A673 (cell line): ENCODE results near the gene SLC16A12. TPM values are rescaled to one million over a fixed set of nuclear protein-coding genes. Genes with fewer than 3 reads are reported as not detected.

Experiments used
- BruUV-seq: library from RNA; stranded (reverse); fragments of 400-500 nt; replicated peaks from 2 replicates; lab custom pipeline; 2021; lab: Mats Ljungman, UMichigan
- CTCF ChIA-PET: fragments of 300-600 bp; sonication (Branson Sonifier 250); formaldehyde crosslinking; loops from one replicate; lab custom pipeline; 2022; ENCODE audit warnings: antibody characterized with exemption; lab: Charles Lee
- POLR2A ChIA-PET: fragments of 300-600 bp; sonication (Branson Sonifier 250); formaldehyde crosslinking; loops from one replicate; lab custom pipeline; 2022; ENCODE audit warnings: antibody characterized with exemption; ENCODE audit not compliant: low non-redundant PET; lab: Charles Lee
- DNase-seq: peaks from one replicate; pipeline ENCODE4 v3.0.0-alpha.2; 2015; ENCODE audit warnings: low spot score
- H3K27ac ChIP-seq: fragments of 200-600 bp; sonication (generic); 2 replicates; pipeline ENCODE4 v1.5.1; 2016; ENCODE audit warnings: mixed run types, low read depth, mild to moderate bottlenecking, mixed read lengths, antibody characterized with exemption, low read length; ENCODE audit not compliant: poor library complexity, severe bottlenecking
- H3K27me3 ChIP-seq: fragments of 200-600 bp; sonication (generic); replicated peaks from 2 replicates; pipeline ENCODE4 v1.6.1; 2017; ENCODE audit warnings: mixed run types, low read depth, mild to moderate bottlenecking, mixed read lengths, antibody characterized with exemption, low read length; ENCODE audit not compliant: insufficient read depth, poor library complexity
- H3K36me3 ChIP-seq: fragments of 200-600 bp; sonication (generic); 2 replicates; pipeline ENCODE4 v1.6.1; 2016; ENCODE audit warnings: mixed run types, mild to moderate bottlenecking, mixed read lengths, antibody characterized with exemption, low read length; ENCODE audit not compliant: insufficient read depth, poor library complexity, severe bottlenecking
- H3K4me1 ChIP-seq: fragments of 200-600 bp; sonication (generic); 2 replicates; pipeline ENCODE4 v1.6.1; 2017; ENCODE audit warnings: mixed run types, mild to moderate bottlenecking, mixed read lengths, antibody characterized with exemption, low read length; ENCODE audit not compliant: insufficient read depth, poor library complexity, severe bottlenecking
- H3K4me3 ChIP-seq: fragments of 200-600 bp; sonication (generic); 2 replicates; pipeline ENCODE4 v1.5.1; 2016; ENCODE audit warnings: low read depth, mixed run types, mild to moderate bottlenecking, mixed read lengths, low read length; ENCODE audit not compliant: poor library complexity, severe bottlenecking
- H3K9me3 ChIP-seq: fragments of 200-600 bp; sonication (generic); 2 replicates; pipeline ENCODE4 v1.6.1; 2016; ENCODE audit warnings: mixed run types, low read depth, mild to moderate bottlenecking, mixed read lengths, antibody characterized with exemption, low read length; ENCODE audit not compliant: poor library complexity, severe bottlenecking
- EZH2 ChIP-seq: fragments of 200-600 bp; sonication (generic); IDR thresholded peaks from 2 replicates; pipeline ENCODE4 v1.6.1; 2017; ENCODE audit warnings: borderline replicate concordance, low read depth, mild to moderate bottlenecking, mixed read lengths, antibody characterized with exemption, low read length; ENCODE audit not compliant: poor library complexity, severe bottlenecking
- intact Hi-C: fragments of 100-400 bp; cut with micrococcal nuclease; formaldehyde crosslinking; loops from one replicate; pipeline ENCODE4 v1.10.0; 2022; ENCODE audit not compliant: unreplicated experiment
- total RNA-seq: library from RNA; stranded (reverse); gene quantifications from 2 replicates; pipeline ENCODE4 v1.2.3, GENCODE V29; 2021
- TF ChIP-seq, protein P1 (sequence below): fragments of 300-800, 200-600 bp; sonication (generic); conservative IDR thresholded peaks from 2 replicates; pipeline ENCODE4 v1.5.1; 2017; ENCODE audit warnings: low read depth, mild to moderate bottlenecking, antibody characterized with exemption, low read length, moderate library complexity, mixed read lengths

SLC16A12 gene
- total RNA-seq, 1 experiment from 2014 or later: 0.54 TPM

DNA sequence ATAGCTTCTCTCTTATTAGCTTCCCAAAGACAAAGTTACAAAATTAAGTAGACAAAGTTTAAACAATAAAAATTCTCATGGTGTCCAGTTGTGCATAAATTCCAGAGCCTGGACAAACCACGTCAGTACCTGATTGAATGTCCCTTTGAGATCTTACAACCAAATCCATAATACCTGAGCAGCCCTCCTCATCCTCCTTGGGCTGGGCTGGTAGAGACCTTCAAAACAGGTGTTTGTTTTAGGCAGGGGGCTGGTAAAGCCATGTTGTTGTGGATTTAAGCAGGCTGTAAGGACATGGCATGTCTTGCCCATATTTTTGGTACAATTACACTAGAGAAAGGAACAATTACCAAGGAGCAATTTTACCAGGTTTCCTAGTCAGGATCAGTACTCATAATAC is 118.9 kb downstream of the SLC16A12 start:
- H3K9me3 ChIP-seq: peaks cover 3% of the 10 kb centered on the region
- H3K36me3 ChIP-seq: no peaks in the 10 kb centered on the region
- no peak overlapping the region for H3K27ac ChIP-seq
- TF ChIP-seq, protein P1, sequence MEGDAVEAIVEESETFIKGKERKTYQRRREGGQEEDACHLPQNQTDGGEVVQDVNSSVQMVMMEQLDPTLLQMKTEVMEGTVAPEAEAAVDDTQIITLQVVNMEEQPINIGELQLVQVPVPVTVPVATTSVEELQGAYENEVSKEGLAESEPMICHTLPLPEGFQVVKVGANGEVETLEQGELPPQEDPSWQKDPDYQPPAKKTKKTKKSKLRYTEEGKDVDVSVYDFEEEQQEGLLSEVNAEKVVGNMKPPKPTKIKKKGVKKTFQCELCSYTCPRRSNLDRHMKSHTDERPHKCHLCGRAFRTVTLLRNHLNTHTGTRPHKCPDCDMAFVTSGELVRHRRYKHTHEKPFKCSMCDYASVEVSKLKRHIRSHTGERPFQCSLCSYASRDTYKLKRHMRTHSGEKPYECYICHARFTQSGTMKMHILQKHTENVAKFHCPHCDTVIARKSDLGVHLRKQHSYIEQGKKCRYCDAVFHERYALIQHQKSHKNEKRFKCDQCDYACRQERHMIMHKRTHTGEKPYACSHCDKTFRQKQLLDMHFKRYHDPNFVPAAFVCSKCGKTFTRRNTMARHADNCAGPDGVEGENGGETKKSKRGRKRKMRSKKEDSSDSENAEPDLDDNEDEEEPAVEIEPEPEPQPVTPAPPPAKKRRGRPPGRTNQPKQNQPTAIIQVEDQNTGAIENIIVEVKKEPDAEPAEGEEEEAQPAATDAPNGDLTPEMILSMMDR: no peak
- TF ChIP-seq EZH2: no peak
- POLR2A ChIA-PET: no interaction called here
- H3K4me3 ChIP-seq: no peak overlapping the region
- no peaks in the 10 kb centered on the region for H3K27me3 ChIP-seq
- CTCF ChIA-PET: no interaction called here
- BruUV-seq: no TSS peak
- intact Hi-C loops: no loop called here
- DNase-seq: no peak
- peaks cover 20% of the 10 kb centered on the region for H3K4me1 ChIP-seq

DNA sequence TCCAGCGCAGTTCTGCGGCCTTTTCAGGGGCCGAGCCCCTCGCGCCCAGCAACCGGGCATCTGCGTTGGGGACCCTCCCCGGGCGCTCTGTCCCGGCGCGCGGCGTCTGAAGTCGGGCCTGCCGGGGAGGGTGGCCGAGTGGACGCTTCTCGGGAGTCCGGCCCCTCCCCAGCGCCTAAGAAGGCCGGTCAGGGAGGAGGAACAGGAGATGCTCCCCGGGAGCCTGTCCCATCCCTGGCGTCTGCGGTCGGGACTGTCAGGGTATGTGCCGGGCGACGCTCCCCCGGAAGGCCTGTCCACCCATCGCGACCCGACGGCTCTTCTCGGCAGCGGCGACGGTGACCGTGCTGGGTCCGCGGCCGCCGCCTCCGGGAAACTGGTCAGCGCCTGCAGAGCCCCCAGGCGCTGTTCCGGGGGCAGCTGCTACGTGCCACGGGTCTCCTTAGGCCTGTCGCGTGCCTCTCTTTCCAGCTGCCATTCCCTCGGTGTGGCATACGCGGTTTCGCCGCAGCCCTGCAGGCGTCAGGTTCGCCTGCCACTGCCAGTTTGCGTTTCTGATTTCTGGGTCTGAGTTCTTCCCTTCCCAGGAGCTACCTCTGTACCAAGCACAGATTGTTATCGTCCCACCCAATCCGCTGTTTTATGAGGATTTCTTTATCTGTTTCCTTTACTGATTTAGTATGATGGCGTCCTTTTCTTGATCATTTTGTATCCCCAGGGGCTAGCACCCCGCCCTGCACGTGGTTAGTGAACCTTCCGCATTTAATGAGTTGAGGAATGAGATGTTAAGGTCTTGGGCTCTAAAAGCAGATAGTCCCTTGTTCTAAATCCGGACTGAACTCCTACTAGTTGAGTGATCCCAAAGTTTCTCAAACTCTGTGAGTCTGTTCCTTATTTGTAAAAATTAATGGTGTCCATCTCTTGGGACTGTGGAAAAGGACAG is 120.2 kb downstream of the SLC16A12 start:
- POLR2A ChIA-PET: interaction anchor here (0.8 kb wide), 1 partner anchor 229 kb away, joined by 3 read pairs; no protein-coding TSS in a partner anchor
- H3K9me3 ChIP-seq: peaks cover 3% of the 10 kb centered on the region
- H3K4me3 ChIP-seq: peak overlapping the region; percentile 60
- BruUV-seq: no TSS peak
- intact Hi-C loops: loop anchor here (5.0 kb wide), 1 partner anchor 848 kb away; no protein-coding TSS in a partner anchor
- TF ChIP-seq, protein P1: no peak
- TF ChIP-seq EZH2: no peak
- H3K4me1 ChIP-seq: peaks cover 20% of the 10 kb centered on the region
- no peaks in the 10 kb centered on the region for H3K36me3 ChIP-seq
- no peaks in the 10 kb centered on the region for H3K27me3 ChIP-seq
- DNase-seq: peak; percentile 63
- peak overlapping the region; percentile 76 for H3K27ac ChIP-seq
- CTCF ChIA-PET: no interaction called here

DNA sequence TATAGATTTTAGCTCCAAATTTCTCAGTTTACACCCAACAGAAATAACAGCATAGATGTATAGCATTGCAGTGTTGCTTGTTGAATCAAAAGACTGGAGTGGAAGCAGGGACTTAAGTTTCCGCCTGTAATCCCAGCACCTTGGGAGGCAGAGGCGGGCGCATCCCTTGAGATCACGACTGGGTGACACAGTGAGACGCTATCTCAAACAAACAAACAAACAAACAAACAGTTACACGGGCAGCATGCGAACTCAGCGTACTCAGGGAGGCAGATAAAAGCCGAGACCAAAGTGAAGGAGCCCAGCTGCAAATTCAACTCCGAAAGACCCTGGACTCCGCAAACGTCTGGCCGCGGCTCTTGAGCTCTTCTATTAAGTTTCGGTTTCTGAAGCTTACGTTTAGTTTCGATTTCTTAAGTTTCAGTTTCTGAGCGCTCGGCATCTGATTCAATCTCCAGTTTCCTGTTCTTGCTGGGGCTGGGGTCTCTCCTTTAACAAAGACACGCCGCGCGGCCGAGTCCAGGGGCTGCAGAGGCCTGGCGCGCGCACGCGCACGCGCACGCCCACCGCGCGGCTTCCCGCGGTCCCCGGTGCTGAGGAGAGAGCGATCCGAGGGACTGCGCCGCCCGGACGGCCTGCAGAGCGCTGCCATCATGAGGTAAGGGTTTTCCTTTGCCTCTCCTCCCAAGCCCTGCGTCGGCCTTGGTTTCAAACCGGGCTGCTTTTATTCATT is 121.1 kb downstream of the SLC16A12 start, which contains the start of gene IFIT5:
Gene IFIT5 (plus strand): TSS at position 423 of the 733 bp plus-strand sequence. CDS start 231 bp downstream, at position 654.
- BruUV-seq: TSS peak; percentile 80
- peak within 1 kb of the TSS; percentile 60 for H3K4me3 ChIP-seq
- ChIA-PET CTCF (interaction anchor here (0.6 to 0.7 kb wide), 3 partner anchors 9 to 1763 kb away, joined by 3 to 6 read pairs (median 4); no protein-coding TSS in a partner anchor), POLR2A (interaction anchor here (0.7 to 0.8 kb wide), 4 partner anchors 28 to 422 kb away, joined by 3 to 6 read pairs (median 4); no protein-coding TSS in a partner anchor)
- intact Hi-C loops: loop anchor here (5.0 kb wide), 1 partner anchor 847 kb away; no protein-coding TSS in a partner anchor
- no peaks in the 10 kb centered on the region for H3K27me3 ChIP-seq
- TF ChIP-seq, protein P1: no peak
- no peak for TF ChIP-seq EZH2
- H3K9me3 ChIP-seq: peaks cover 3% of the 10 kb centered on the region
- peak; percentile 86 for DNase-seq
- H3K36me3 ChIP-seq: no peaks in the 10 kb centered on the region
- H3K4me1 ChIP-seq: peaks cover 14% of the 10 kb centered on the region
- peak within 1 kb of the TSS; percentile 76 for H3K27ac ChIP-seq
